GM23338 (cell line): ENCODE measurements around the gene COL15A1. TPM values are rescaled to one million over a fixed set of nuclear protein-coding genes. Genes with fewer than 3 reads are reported as not detected.

Experiments
- ATAC-seq: fragments of 200-7000 bp; cut with Tn5 transposase; 3 replicates; pipeline ENCODE4 v1.9.1; 2020
- DNase-seq: peaks from one replicate; pipeline ENCODE4 v3.0.0-alpha.2; 2015; ENCODE audit warnings: low spot score
- H2AFZ ChIP-seq: fragments of 200-600 bp; sonication (generic); 2 replicates; pipeline ENCODE4 v1.8.0; 2016; ENCODE audit warnings: antibody characterized with exemption, mild to moderate bottlenecking, moderate library complexity
- H3F3A ChIP-seq: fragments of 200-600 bp; sonication (generic); replicated peaks from 2 replicates; pipeline ENCODE4 v1.8.0; 2017; ENCODE audit warnings: antibody characterized with exemption, mixed run types, low read depth
- H3K27ac ChIP-seq: fragments of 200-600 bp; sonication (generic); 2 replicates; pipeline ENCODE4 v1.6.1; 2016; ENCODE audit warnings: low read depth
- H3K27me3 ChIP-seq: fragments of 200-600 bp; sonication (generic); 2 replicates; pipeline ENCODE4 v1.8.0; 2016; ENCODE audit warnings: mild to moderate bottlenecking, mixed run types, moderate library complexity; ENCODE audit not compliant: insufficient read depth
- H3K36me3 ChIP-seq: fragments of 200-600 bp; sonication (generic); 2 replicates; pipeline ENCODE4 v1.8.0; 2016; ENCODE audit warnings: mild to moderate bottlenecking; ENCODE audit not compliant: insufficient read depth
- H3K4me1 ChIP-seq: fragments of 200-600 bp; sonication (generic); 2 replicates; pipeline ENCODE4 v1.8.0; 2016; ENCODE audit warnings: mild to moderate bottlenecking, moderate library complexity; ENCODE audit not compliant: insufficient read depth
- H3K4me2 ChIP-seq: fragments of 200-600 bp; sonication (generic); 2 replicates; pipeline ENCODE4 v1.7.1; 2017; ENCODE audit warnings: mixed run types
- H3K4me3 ChIP-seq: fragments of 200-600 bp; sonication (generic); 2 replicates; pipeline ENCODE4 v1.6.1; 2016; ENCODE audit warnings: mixed run types
- H3K79me2 ChIP-seq: fragments of 200-600 bp; sonication (generic); replicated peaks from 2 replicates; pipeline ENCODE4 v1.8.0; 2017; ENCODE audit warnings: mild to moderate bottlenecking; ENCODE audit not compliant: insufficient read depth
- H3K9me2 ChIP-seq: fragments of 200-600 bp; sonication (generic); 2 replicates; pipeline ENCODE4 v1.8.0; 2017; ENCODE audit not compliant: insufficient read depth
- H4K20me1 ChIP-seq: fragments of 200-600 bp; sonication (generic); replicated peaks from 2 replicates; pipeline ENCODE4 v1.8.0; 2017; ENCODE audit warnings: mild to moderate bottlenecking; ENCODE audit not compliant: insufficient read depth
- H3K27ac Mint-ChIP-seq: 2 replicates; pipeline ENCODE4 v1.8.0; 2020; ENCODE audit warnings: inconsistent platforms, mild to moderate bottlenecking, moderate library complexity, mixed read lengths
- H3K27me3 Mint-ChIP-seq: 3 replicates; pipeline ENCODE4 v1.8.0; 2022; ENCODE audit warnings: low read depth, mild to moderate bottlenecking, moderate library complexity, mixed read lengths, inconsistent platforms; ENCODE audit not compliant: insufficient read depth, poor library complexity
- H3K36me3 Mint-ChIP-seq: 3 replicates; pipeline ENCODE4 v1.8.0; 2021; ENCODE audit warnings: low read depth, mild to moderate bottlenecking, inconsistent platforms, moderate library complexity, mixed read lengths
- H3K4me1 Mint-ChIP-seq: 3 replicates; pipeline ENCODE4 v1.8.0; 2020; ENCODE audit warnings: mild to moderate bottlenecking, inconsistent platforms, mixed read lengths
- H3K4me3 Mint-ChIP-seq: 3 replicates; pipeline ENCODE4 v1.8.0; 2021; ENCODE audit warnings: moderate library complexity, mild to moderate bottlenecking, inconsistent platforms, mixed read lengths
- H3K9me3 Mint-ChIP-seq: 3 replicates; pipeline ENCODE4 v1.8.0; 2020; ENCODE audit warnings: moderate library complexity, mild to moderate bottlenecking, inconsistent platforms, mixed read lengths
- CREB1 ChIP-seq: fragments of 250-450 bp; sonication (Bioruptor Pico); IDR thresholded peaks from 2 replicates; pipeline ENCODE4 v1.5.0; 2020; ENCODE audit warnings: low read depth, mild to moderate bottlenecking, moderate library complexity
- ETS1 ChIP-seq: IDR thresholded peaks from 2 replicates; pipeline ENCODE4 v1.6.1; 2016; ENCODE audit warnings: antibody characterized with exemption
- EZH2 ChIP-seq: fragments of 200-600 bp; sonication (generic); IDR thresholded peaks from one replicate; pipeline ENCODE4 v1.8.0; 2017; ENCODE audit warnings: antibody characterized with exemption, mild to moderate bottlenecking, low read depth; ENCODE audit not compliant: unreplicated experiment
- EZH2phosphoT487 ChIP-seq: fragments of 200-600 bp; sonication (generic); IDR thresholded peaks from one replicate; pipeline ENCODE4 v1.8.1; 2018; ENCODE audit warnings: antibody characterized with exemption; ENCODE audit not compliant: unreplicated experiment
- JUNB ChIP-seq: IDR thresholded peaks from one replicate; pipeline ENCODE4 v1.6.1; 2016; ENCODE audit warnings: antibody characterized with exemption; ENCODE audit not compliant: unreplicated experiment
- POLR2AphosphoS5 ChIP-seq: IDR thresholded peaks from 2 replicates; pipeline ENCODE4 v1.6.1; 2016; ENCODE audit warnings: antibody characterized with exemption, low read depth
- REST ChIP-seq: IDR thresholded peaks from one replicate; pipeline ENCODE4 v1.6.1; 2018; ENCODE audit warnings: antibody characterized with exemption; ENCODE audit not compliant: unreplicated experiment
- STAT1 ChIP-seq: IDR thresholded peaks from one replicate; pipeline ENCODE4 v1.6.1; 2016; ENCODE audit warnings: antibody characterized with exemption; ENCODE audit not compliant: unreplicated experiment
- ZNF114 ChIP-seq: fragments of 250-450 bp; sonication (Bioruptor Pico); IDR thresholded peaks from 2 replicates; pipeline ENCODE4 v1.5.0; 2020; ENCODE audit warnings: mild to moderate bottlenecking, moderate library complexity
- ZNF331 ChIP-seq: fragments of 250-450 bp; sonication (Bioruptor Pico); IDR thresholded peaks from 2 replicates; pipeline ENCODE4 v1.5.0; 2020; ENCODE audit warnings: low read depth, mild to moderate bottlenecking, moderate library complexity
- long read RNA-seq: library from polyadenylated mRNA; unstranded; transcript quantifications from one replicate; pipeline ENCODE4 v2.0.0, GENCODE V29; 2020; ENCODE audit not compliant: unreplicated experiment
- polyA plus RNA-seq: library from polyadenylated mRNA; unstranded; fragments of >200 nt; fragmentation: Nextera tagmentation; extraction: Ambion mirVana; gene quantifications from 2 replicates; pipeline ENCODE4 v1.2.1, GENCODE V29; 2016
- total RNA-seq: library from RNA; depleted of rRNA; stranded (reverse); fragments of >200 nt; shearing (Covaris generic); gene quantifications from 2 replicates; pipeline ENCODE4 v1.2.3, GENCODE V29; 2014; rRNA removed
- TF ChIP-seq, protein P1 (sequence below), 2 experiments: fragments of 200-600 bp in 1 of 2; sonication (generic) in 1 of 2; conservative IDR thresholded peaks; 2 replicates each; pipeline versions ENCODE4 v1.5.1 to v1.6.1; 2016 to 2017; ENCODE audit warnings: antibody characterized with exemption in 2 of 2, low read depth in 2 of 2, mild to moderate bottlenecking in 2 of 2, moderate library complexity in 1 of 2

Gene COL15A1
- total RNA-seq (0.17 and 0.50 TPM in 2 replicates), polyA plus RNA-seq (0.18 TPM in 1 of 2 replicates, not detected in the other)
- long read RNA-seq: 0 reads

- Histone ChIP-seq H3K4me3 (peak within 1 kb of the TSS; percentile 82), H3K79me2 (no peaks in the 10 kb centered on the region), H3K4me1 (peaks cover 20% of the 10 kb centered on the region), H3K9me2 (peaks cover 9% of the 10 kb centered on the region; the same call in 1 of the 2 replicates), H3K27me3 (peaks cover 55% of the 10 kb centered on the region), H2AFZ (peak within 1 kb of the TSS; percentile 99), H4K20me1 (no peaks in the 10 kb centered on the region), H3K4me2 (peak within 1 kb of the TSS; percentile 99), H3F3A (0 out of 2 replicates have a peak, but pooled peaks cover 3% of the 10 kb centered on the region), H3K36me3 (no peaks in the 10 kb centered on the region), H3K27ac (no peak within 1 kb of the TSS)
- ATAC-seq: peak; percentile 83
- Mint-ChIP-seq H3K9me3 (no peaks in the 10 kb centered on the region), H3K27ac (no peak within 1 kb of the TSS), H3K4me1 (peaks cover 17% of the 10 kb centered on the region), H3K36me3 (no peaks in the 10 kb centered on the region; the same call in 2 of the 3 replicates), H3K4me3 (peak within 1 kb of the TSS; percentile 81), H3K27me3 (peaks cover 46% of the 10 kb centered on the region)
- DNase-seq: peak; percentile 75
- no peak for TF ChIP-seq REST
- TF ChIP-seq POLR2AphosphoS5: no peak
- TF ChIP-seq ZNF331 (CRISPR knock-in tag): no peak
- TF ChIP-seq, protein P1, sequence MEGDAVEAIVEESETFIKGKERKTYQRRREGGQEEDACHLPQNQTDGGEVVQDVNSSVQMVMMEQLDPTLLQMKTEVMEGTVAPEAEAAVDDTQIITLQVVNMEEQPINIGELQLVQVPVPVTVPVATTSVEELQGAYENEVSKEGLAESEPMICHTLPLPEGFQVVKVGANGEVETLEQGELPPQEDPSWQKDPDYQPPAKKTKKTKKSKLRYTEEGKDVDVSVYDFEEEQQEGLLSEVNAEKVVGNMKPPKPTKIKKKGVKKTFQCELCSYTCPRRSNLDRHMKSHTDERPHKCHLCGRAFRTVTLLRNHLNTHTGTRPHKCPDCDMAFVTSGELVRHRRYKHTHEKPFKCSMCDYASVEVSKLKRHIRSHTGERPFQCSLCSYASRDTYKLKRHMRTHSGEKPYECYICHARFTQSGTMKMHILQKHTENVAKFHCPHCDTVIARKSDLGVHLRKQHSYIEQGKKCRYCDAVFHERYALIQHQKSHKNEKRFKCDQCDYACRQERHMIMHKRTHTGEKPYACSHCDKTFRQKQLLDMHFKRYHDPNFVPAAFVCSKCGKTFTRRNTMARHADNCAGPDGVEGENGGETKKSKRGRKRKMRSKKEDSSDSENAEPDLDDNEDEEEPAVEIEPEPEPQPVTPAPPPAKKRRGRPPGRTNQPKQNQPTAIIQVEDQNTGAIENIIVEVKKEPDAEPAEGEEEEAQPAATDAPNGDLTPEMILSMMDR (conservative IDR thresholded peaks at IDR 0.05; ENCODE audit: low read depth in 2 of 2): no peak
- TF ChIP-seq JUNB: no peak
Observed at GRCh38 chr9:98943682-98944056, at the start of gene COL15A1. COL15A1 (plus strand) TSS chr9:98943907; CDS start chr9:98944062, 155 bp downstream.

- Histone ChIP-seq H3K27ac (no peak overlapping the region), H3K4me2 (no peak overlapping the region), H3K79me2 (no peaks in the 10 kb centered on the region), H3K36me3 (no peaks in the 10 kb centered on the region), H3K27me3 (no peaks in the 10 kb centered on the region), H3K4me1 (peaks cover 8% of the 10 kb centered on the region; the same call in 1 of the 2 replicates), H4K20me1 (no peaks in the 10 kb centered on the region), H3K9me2 (no peaks in the 10 kb centered on the region), H2AFZ (0 out of 2 replicates have a peak overlapping the region, but pooled peaks have one; percentile 7), H3F3A (no peaks in the 10 kb centered on the region), H3K4me3 (no peak overlapping the region)
- H3K27ac Mint-ChIP-seq: no peak overlapping the region
- H3K4me1 Mint-ChIP-seq: no peaks in the 10 kb centered on the region
- no peak overlapping the region for H3K4me3 Mint-ChIP-seq
- peaks cover 8% of the 10 kb centered on the region; the same call in 2 of the 3 replicates for H3K9me3 Mint-ChIP-seq
- no peaks in the 10 kb centered on the region for H3K36me3 Mint-ChIP-seq
- DNase-seq: no peak
- no peak for ATAC-seq
- no peaks in the 10 kb centered on the region for H3K27me3 Mint-ChIP-seq
- no peak for TF ChIP-seq POLR2AphosphoS5
- TF ChIP-seq, protein P1 (conservative IDR thresholded peaks at IDR 0.05; ENCODE audit: low read depth in 2 of 2): no peak
- no peak for TF ChIP-seq EZH2phosphoT487
- no peak for TF ChIP-seq JUNB
- no peak for TF ChIP-seq STAT1
- no peak for TF ChIP-seq ETS1
- no peak for TF ChIP-seq EZH2
- no peak for TF ChIP-seq CREB1
- no peak for TF ChIP-seq REST
- TF ChIP-seq ZNF114 (CRISPR knock-in tag): no peak
Observed at GRCh38 chr9:98894171-98894570, 49.5 kb upstream of the COL15A1 start.
